HUES48 (cell line): ENCODE measurements around the gene JAZF1.
"Not testable (repeated sequence)": the region's sequence is repeated elsewhere in the genome, so short reads cannot be mapped to it uniquely, and the experiment has no call there.

ENCODE experiments used
- H3K27ac ChIP-seq: one replicate; pipeline ENCODE4 v1.7.0; 2013; ENCODE audit warnings: low read depth, low read length, inconsistent platforms
- H3K27me3 ChIP-seq: 2 replicates; pipeline ENCODE4 v1.6.1; 2013; ENCODE audit warnings: mild to moderate bottlenecking, low read length; ENCODE audit not compliant: control insufficient read depth, insufficient read depth
- H3K36me3 ChIP-seq: 2 replicates; pipeline ENCODE4 v1.6.1; 2013; ENCODE audit warnings: low read length; ENCODE audit not compliant: control insufficient read depth, insufficient read depth
- H3K4me1 ChIP-seq: 2 replicates; pipeline ENCODE4 v1.6.1; 2013; ENCODE audit warnings: mild to moderate bottlenecking, low read length; ENCODE audit not compliant: control insufficient read depth, insufficient read depth
- H3K4me3 ChIP-seq: 2 replicates; pipeline ENCODE4 v1.5.1; 2013; ENCODE audit warnings: mild to moderate bottlenecking, low read depth, low read length
- H3K9ac ChIP-seq: 2 replicates; pipeline ENCODE4 v1.6.1; 2013; ENCODE audit warnings: mild to moderate bottlenecking, low read depth, low read length, moderate library complexity
- H3K9me3 ChIP-seq: 2 replicates; pipeline ENCODE4 v1.6.1; 2013; ENCODE audit warnings: low read length; ENCODE audit not compliant: control insufficient read depth, insufficient read depth

Gene JAZF1

DNA sequence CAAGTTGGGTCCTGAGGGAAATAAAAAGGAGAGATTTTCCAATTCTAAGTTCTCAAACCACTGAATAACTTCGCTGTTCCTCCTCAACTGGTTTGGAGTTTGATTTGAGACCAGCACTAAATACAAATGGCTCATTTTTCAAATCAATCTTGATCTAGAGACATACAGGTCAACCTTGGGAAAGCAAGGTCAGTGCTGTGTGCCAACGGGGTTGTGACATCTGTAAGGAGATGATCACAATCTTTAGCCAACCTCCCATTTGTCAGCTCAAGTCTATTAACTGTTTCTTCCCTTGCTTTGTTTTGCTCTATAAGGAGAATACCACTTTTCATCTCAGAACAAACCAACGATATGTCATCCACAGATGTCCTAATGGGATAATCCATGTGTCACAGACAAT is 309.5 kb downstream of the JAZF1 start:
- Histone ChIP-seq H3K4me3 (no peak overlapping the region), H3K27me3 (no peaks in the 10 kb centered on the region), H3K4me1 (peaks cover 26% of the 10 kb centered on the region), H3K9me3 (no peaks in the 10 kb centered on the region), H3K9ac (no peak overlapping the region), H3K36me3 (no peaks in the 10 kb centered on the region), H3K27ac (no peak overlapping the region)

DNA sequence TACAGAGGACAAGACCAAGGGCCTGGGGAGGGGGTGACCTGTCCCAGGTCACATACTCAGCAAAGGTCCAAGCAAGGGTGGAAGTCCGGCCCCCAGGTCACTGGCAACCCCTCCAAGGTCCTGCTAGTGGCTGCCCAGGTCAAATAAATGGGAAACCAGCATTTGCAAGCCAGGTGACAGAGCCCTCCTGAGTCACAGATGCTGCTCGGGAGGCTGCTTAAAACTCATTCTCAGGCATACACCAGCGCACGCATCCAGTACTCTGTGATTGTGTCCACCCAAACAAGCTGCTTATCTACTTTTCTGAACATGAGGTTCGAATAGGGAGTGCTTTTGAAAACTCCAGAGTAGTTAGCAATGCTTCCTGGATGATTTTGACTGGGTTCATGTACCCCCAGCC is 310.0 kb downstream of the JAZF1 start:
- Histone ChIP-seq H3K36me3 (no peaks in the 10 kb centered on the region), H3K4me1 (peaks cover 26% of the 10 kb centered on the region), H3K9ac (no peak overlapping the region), H3K27me3 (no peaks in the 10 kb centered on the region), H3K9me3 (no peaks in the 10 kb centered on the region), H3K4me3 (no peak overlapping the region), H3K27ac (no peak overlapping the region)

DNA sequence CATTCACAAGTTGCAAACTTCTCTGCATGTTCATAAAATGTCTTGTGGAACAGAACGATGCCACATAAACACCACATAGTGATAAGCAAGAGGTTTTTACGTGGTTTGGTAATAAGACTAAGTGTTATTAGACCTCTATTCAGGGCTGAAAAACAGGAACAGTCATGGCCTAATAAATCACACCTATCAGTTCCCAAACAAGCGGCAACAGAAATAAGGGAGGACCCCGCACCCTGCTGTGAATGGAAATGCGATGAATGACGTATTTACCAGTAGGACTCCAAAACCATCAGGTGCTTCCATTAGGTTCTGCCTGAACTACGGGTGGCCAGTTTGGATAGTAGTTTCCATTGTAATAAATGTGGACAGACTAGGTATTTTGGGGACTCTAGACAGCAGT is 311.5 kb downstream of the JAZF1 start:
- no peaks in the 10 kb centered on the region for H3K27me3 ChIP-seq
- H3K4me3 ChIP-seq, result no peak overlapping the region
- no peak overlapping the region for H3K27ac ChIP-seq
- no peaks in the 10 kb centered on the region for H3K9me3 ChIP-seq
- H3K36me3 ChIP-seq, result no peaks in the 10 kb centered on the region
- H3K9ac ChIP-seq, result no peak overlapping the region
- peaks cover 26% of the 10 kb centered on the region for H3K4me1 ChIP-seq

DNA sequence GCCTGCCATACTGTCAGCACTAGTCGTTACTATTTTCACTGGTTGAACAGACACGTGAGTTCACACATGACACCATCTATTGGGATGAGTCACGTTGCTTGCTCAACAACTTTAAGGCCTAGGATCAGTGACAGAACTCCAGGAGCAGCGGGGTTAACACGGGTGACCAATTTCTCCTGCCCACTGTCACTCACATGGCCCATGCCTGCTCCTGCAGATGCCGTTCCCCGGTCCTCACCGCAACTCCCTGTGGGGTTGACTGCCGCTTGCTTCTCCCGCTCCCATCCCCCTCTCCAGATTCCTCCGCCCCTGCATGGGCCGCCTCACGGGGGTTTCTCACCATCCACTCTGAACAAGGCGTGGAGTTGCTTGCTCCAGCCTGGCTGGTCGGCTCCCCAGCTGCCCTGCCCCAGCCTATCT is 312.5 kb downstream of the JAZF1 start:
- peaks cover 22% of the 10 kb centered on the region for H3K4me1 ChIP-seq
- H3K4me3 ChIP-seq, result no peak overlapping the region
- no peak overlapping the region for H3K27ac ChIP-seq
- H3K9me3 ChIP-seq, result no peaks in the 10 kb centered on the region
- H3K27me3 ChIP-seq, result no peaks in the 10 kb centered on the region
- no peaks in the 10 kb centered on the region for H3K36me3 ChIP-seq
- H3K9ac ChIP-seq, result no peak overlapping the region

DNA sequence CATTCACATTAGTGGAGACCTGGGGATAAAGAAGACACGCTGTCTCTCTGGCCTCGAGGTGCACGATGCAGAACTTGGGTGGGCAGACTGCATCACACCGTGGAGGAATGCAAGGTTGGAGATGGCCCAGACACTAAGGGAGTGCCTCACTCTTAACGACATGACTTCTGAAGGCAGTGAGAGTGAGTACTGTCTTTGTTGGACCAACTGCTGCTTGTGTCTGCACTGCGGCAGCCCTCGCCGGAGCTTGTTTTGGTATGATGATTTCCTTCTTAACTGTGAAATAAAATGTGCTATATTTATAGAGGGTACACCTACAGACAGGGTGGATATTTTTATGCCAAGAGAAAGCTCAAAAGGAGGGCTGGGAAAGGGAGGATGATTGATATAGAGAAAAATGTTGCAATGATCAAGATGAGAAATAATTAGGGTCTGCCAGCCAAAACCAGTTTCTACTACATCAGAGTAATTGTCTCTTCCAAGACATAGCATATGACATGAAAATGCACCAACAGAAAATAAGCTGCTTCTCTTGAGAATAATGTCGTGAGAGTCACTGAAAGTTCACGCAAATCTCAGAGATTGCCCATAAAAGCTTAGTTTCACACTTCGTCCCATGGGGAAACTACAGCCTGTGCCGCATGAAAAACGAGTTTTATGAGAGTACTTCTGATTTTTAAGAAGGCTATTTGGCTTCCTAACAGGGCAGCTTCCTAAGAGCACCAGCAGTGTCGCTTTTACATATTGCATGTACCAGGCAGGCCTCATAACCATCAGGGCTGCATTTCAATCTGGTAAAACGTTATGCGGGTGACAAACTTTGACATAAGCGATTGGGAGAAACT is 313.5 kb downstream of the JAZF1 start:
- Histone ChIP-seq H3K9ac (no peak overlapping the region), H3K4me3 (no peak overlapping the region), H3K4me1 (peaks cover 12% of the 10 kb centered on the region), H3K27ac (no peak overlapping the region), H3K27me3 (no peaks in the 10 kb centered on the region), H3K9me3 (no peaks in the 10 kb centered on the region), H3K36me3 (no peaks in the 10 kb centered on the region)

DNA sequence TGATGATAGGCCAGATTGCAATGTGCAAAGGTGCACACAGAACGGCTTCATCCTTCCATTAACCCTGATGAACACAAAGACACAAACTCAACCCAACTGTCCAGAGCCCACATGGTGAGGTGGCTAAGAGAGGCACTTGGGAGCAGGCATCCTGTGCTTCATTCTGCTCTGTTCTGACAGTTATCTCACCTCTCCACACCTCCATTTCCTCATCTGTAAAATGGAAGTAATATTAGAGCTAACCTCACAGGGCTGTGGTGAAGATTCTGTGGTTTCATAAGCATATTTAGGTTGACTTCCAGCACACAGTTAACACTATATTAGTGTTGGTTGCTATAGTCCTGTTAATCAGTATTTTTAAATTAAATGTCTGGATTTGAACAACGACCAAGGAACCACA is 314.3 kb downstream of the JAZF1 start:
- no peak overlapping the region for H3K9ac ChIP-seq
- H3K36me3 ChIP-seq, result no peaks in the 10 kb centered on the region
- no peak overlapping the region for H3K27ac ChIP-seq
- peaks cover 12% of the 10 kb centered on the region for H3K4me1 ChIP-seq
- H3K9me3 ChIP-seq, result no peaks in the 10 kb centered on the region
- no peaks in the 10 kb centered on the region for H3K27me3 ChIP-seq
- H3K4me3 ChIP-seq, result no peak overlapping the region

DNA sequence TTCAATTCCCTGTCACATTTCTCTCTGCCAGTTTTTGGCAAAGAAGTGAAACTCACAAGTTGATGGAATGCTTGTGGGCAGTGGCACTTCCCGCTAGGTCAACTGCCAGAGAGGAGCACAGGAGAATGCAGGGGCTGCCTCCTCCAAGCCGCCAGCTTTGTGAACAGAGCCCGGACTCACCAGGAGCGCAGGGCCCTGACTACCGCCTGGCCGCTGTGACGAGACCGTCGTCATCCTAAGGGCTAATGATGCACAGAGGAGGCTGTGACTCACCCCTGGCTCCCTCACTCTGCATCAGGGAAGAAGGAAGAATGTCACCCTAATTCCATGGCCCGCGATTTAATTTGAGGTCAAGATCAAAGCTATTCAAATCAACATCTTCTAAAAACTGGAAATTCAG is 316.7 kb downstream of the JAZF1 start:
- Histone ChIP-seq H3K27ac (no peak overlapping the region), H3K9ac (no peak overlapping the region), H3K4me3 (no peak overlapping the region), H3K9me3 (no peaks in the 10 kb centered on the region), H3K36me3 (no peaks in the 10 kb centered on the region), H3K4me1 (peaks cover 4% of the 10 kb centered on the region; the same call in 1 of the 2 replicates), H3K27me3 (no peaks in the 10 kb centered on the region)

DNA sequence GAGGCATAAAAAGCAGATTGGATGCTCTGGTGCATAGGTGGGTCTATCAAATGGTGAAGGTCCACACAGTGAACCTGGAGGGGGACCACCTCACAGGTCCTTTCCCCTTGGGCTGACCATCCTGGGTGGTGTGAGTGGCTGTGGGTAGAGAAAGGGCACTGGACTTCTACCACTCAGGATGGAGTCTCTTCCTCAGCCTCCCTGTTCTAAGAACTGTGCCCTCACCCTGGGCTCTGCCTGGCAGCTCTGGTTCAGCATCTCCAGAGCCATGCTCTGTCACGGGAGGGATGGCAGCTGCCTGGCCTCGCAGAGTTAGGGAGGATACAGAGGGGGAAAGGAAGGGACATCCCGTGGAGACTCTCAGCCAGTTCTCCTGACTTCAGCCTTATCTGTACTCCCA is 318.8 kb downstream of the JAZF1 start:
- Histone ChIP-seq H3K27me3 (no peaks in the 10 kb centered on the region), H3K4me3 (no peak overlapping the region), H3K4me1 (no peaks in the 10 kb centered on the region), H3K9me3 (no peaks in the 10 kb centered on the region), H3K9ac (no peak overlapping the region), H3K36me3 (no peaks in the 10 kb centered on the region), H3K27ac (no peak overlapping the region)

DNA sequence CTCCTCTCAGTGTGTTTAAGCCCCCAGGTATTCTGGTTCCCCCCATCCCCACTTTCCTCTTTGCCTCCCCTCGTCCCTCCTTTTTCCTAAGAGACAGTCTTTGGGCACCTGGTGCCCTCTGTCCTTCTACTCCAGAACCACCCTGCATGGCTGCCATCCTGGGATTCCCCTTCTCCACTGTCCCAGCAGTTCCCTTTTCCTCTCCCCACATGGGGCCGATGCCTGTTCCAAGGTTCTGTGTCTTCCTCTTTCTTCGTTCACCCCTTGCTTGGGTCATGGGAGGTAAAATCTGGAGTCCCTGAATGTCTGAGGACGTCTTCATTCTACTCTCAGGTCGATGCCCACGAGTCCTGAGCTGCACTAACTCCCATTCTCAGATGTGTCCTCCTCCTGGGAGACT is 319.8 kb downstream of the JAZF1 start:
- Histone ChIP-seq H3K27ac (no peak overlapping the region), H3K9me3 (no peaks in the 10 kb centered on the region), H3K9ac (no peak overlapping the region), H3K27me3 (no peaks in the 10 kb centered on the region), H3K36me3 (no peaks in the 10 kb centered on the region), H3K4me1 (no peaks in the 10 kb centered on the region), H3K4me3 (no peak overlapping the region)

DNA sequence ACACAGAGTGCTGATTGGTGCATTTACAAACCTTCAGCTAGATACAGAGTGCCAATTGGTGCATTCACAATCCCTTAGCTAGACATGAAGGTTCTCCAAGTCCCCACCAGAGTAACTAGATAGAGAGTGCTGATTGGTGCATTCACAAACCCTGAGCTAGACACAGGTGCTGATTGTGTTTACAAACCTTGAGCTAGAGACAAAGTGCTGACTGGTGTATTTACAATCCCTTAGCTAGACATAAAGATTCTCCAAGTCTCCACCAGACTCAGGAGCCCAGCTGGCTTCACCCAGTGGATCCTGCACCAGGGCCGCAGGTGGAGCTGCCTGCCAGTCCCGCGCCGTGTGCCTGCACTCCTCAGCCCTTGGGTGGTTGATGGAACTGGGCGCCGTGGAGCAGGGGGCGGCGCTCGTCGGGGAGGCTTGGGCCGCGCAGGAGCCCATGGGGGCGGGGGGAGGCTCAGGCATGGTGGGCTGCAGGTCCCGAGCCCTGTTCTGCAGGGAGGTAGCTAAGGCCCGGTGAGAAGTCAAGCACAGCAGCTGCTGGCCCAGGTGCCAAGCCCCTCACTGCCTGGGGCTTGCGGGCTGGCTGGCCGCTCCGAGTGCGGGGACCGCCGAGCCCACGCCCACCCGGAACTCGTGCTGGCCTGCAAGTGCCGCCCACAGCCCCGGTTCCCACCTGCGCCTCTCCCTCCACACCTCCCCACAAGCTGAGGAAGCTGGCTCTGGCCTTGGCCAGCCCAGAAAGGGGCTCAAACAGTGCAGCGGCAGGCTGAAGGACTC is 323.7 kb downstream of the JAZF1 start:
- not testable (repeated sequence) for H3K4me1 ChIP-seq

DNA sequence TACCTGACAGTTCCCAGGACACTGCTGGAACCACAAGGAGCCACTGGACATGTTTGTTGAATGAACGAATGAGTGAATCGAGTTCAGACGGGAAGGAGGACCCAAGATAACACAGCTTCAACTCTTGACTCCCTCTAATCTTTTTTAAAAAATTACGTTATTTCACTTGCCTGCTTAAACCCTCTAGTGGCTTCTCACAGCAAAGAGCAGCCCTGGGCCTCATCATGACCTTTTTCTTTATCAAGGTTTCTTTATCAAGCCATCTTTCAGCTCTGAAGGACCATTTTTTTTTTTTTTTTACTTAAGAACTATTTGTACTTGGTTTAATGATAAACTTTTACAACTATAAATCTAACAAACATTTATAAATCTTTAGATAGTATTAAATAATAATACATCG is 330.1 kb downstream of the JAZF1 start:
- H3K27me3 ChIP-seq, result no peaks in the 10 kb centered on the region
- H3K36me3 ChIP-seq, result no peaks in the 10 kb centered on the region
- no peak overlapping the region for H3K27ac ChIP-seq
- H3K9ac ChIP-seq, result no peak overlapping the region
- no peak overlapping the region for H3K4me3 ChIP-seq
- no peaks in the 10 kb centered on the region for H3K9me3 ChIP-seq
- H3K4me1 ChIP-seq, result no peaks in the 10 kb centered on the region

More for the DNA sequence above, 323.7 kb downstream of the JAZF1 start:
- H3K9me3 ChIP-seq, H3K27me3 ChIP-seq, H3K9ac ChIP-seq, H3K27ac ChIP-seq, H3K36me3 ChIP-seq, H3K4me3 ChIP-seq: not testable (repeated sequence)
